Kidney (tissue), 14 donors: ENCODE results near the gene ZNF19. TPM values are rescaled to one million over a fixed set of nuclear protein-coding genes. Genes with fewer than 3 reads are reported as not detected.
A peak's percentile ranks its signal among the peaks of the same experiment; 100 is the strongest.

ENCODE experiments used
- DNase-seq, 5 donors: peaks; one replicate each; pipeline ENCODE4 v3.0.0-alpha.2; 2013 to 2020
- FAIRE-seq: peaks from 2 replicates; lab custom pipeline; 2012; peaks lifted over from hg19 to GRCh38; lab: Jason Lieb, UNC
- H3K27ac ChIP-seq, 2 donors: one replicate each; pipeline ENCODE4 v1.7.0; 2013; ENCODE audit warnings: low read depth in 2 of 2, low read length in 2 of 2, inconsistent platforms in 1 of 2
- H3K27me3 ChIP-seq: one replicate; pipeline ENCODE4 v1.7.1; 2013; ENCODE audit warnings: low read length, inconsistent platforms; ENCODE audit not compliant: control insufficient read depth, insufficient read depth
- H3K36me3 ChIP-seq, 3 donors: one replicate each; pipeline versions ENCODE4 v1.7.0 to v1.7.1; 2013; ENCODE audit warnings: low read length in 3 of 3, control low read depth in 1 of 3, inconsistent platforms in 1 of 3; ENCODE audit not compliant: insufficient read depth in 3 of 3, control insufficient read depth in 2 of 3
- H3K4me1 ChIP-seq, 3 donors: one replicate each; pipeline versions ENCODE4 v1.7.0 to v1.7.1; 2013; ENCODE audit warnings: low read length in 3 of 3, inconsistent platforms in 1 of 3, low read depth in 1 of 3; ENCODE audit not compliant: control insufficient read depth in 2 of 3, insufficient read depth in 2 of 3
- H3K4me3 ChIP-seq, 3 donors: one replicate each; pipeline versions ENCODE4 v1.7.0 to v1.8.1; 2013; ENCODE audit warnings: low read length in 3 of 3, control low read depth in 1 of 3, inconsistent platforms in 1 of 3
- H3K9ac ChIP-seq, 3 donors: one replicate each; pipeline versions ENCODE4 v1.7.0 to v1.7.1; 2013; ENCODE audit warnings: low read length in 3 of 3, control low read depth in 1 of 3, inconsistent platforms in 1 of 3
- H3K9me3 ChIP-seq, 3 donors: one replicate each; pipeline versions ENCODE4 v1.7.0 to v1.7.1; 2013; ENCODE audit warnings: low read length in 3 of 3, control low read depth in 1 of 3, inconsistent platforms in 1 of 3; ENCODE audit not compliant: control insufficient read depth in 2 of 3, insufficient read depth in 1 of 3
- CTCF ChIP-seq: IDR thresholded peaks from 3 replicates; pipeline ENCODE4 v1.5.1; 2012; ENCODE audit warnings: mild to moderate bottlenecking, moderate library complexity, borderline replicate concordance; ENCODE audit not compliant: insufficient read depth; ENCODE audit errors: extremely low read depth
- intact Hi-C: fragments of 100-400 bp; cut with DNase I; formaldehyde crosslinking; loops from one replicate; pipeline ENCODE4 v1.11.1; 2022
- polyA plus RNA-seq: library from polyadenylated mRNA; stranded (reverse); fragments of 350-450 nt; fragmentation: Illumina TruSeq; extraction: RNeasy Lipid Tissue Mini Kit (QIAGEN cat#74804); gene quantifications from one replicate; pipeline ENCODE4 v1.2.3, GENCODE V29; 2014; ENCODE audit warnings: low read depth, low replicate concordance; ENCODE audit not compliant: insufficient read depth
- total RNA-seq: library from RNA; stranded (reverse); fragmentation: NEBNext Ultra II Directional; extraction: Animal tissue kit (Norgen Biotek cat#: 25700); gene quantifications from one replicate; pipeline ENCODE4 v1.2.1, GENCODE V29; 2021
- donor health status: control.
- donor health status: control.
- donor health status: control.
- donor health status: control.
- donor health status: control.
- donor health status: DM: yes; HTN: yes; CAD: no.
- donor health status: Normal renal cell carcinoma (clear cell type).

The ZNF19 gene
- total and polyA plus RNA-seq, 2 donors from 2014 or later, result 5.9 to 22.3 TPM

- Histone ChIP-seq H3K9me3 (no peaks in the 10 kb centered on the region), H3K27ac (no peak overlapping the region), H3K27me3 (no peaks in the 10 kb centered on the region), H3K36me3 (peaks cover 0 to 36% (median 15%) of the 10 kb centered on the region in 3 donors), H3K4me1 (no peaks in the 10 kb centered on the region), H3K4me3 (no peak overlapping the region), H3K9ac (no peak overlapping the region)
- DNase-seq (no peak), FAIRE-seq (no peak)
- no peak for TF ChIP-seq CTCF
- intact Hi-C loops, result no loop called here
These were observed 15.2 kb downstream of the ZNF19 start for GRCh38 chr16:71473891-71474290.

GRCh38 chr16:71472931-71473330 lies 16.2 kb downstream of the ZNF19 start:
- H3K36me3 ChIP-seq, result peaks cover 0 to 35% (median 15%) of the 10 kb centered on the region in 3 donors
- intact Hi-C loops, result no loop called here

GRCh38 chr16:71472051-71472450 lies 17.1 kb downstream of the ZNF19 start:
- no peaks in the 10 kb centered on the region for H3K27me3 ChIP-seq
- DNase-seq (no peak), FAIRE-seq (no peak)
- intact Hi-C loops, result no loop called here
- no peak overlapping the region for H3K4me3 ChIP-seq
- no peak for TF ChIP-seq CTCF
- H3K9ac ChIP-seq, result no peak overlapping the region
- no peaks in the 10 kb centered on the region for H3K9me3 ChIP-seq
- H3K36me3 ChIP-seq, result peaks cover 0 to 27% (median 9%) of the 10 kb centered on the region in 3 donors
- H3K27ac ChIP-seq, result no peak overlapping the region
- H3K4me1 ChIP-seq, result no peaks in the 10 kb centered on the region

More at GRCh38 chr16:71472931-71473330, 16.2 kb downstream of the ZNF19 start:
- Histone ChIP-seq H3K9me3 (no peaks in the 10 kb centered on the region), H3K4me3 (no peak overlapping the region), H3K27me3 (no peaks in the 10 kb centered on the region), H3K9ac (no peak overlapping the region), H3K4me1 (no peaks in the 10 kb centered on the region), H3K27ac (no peak overlapping the region)
- no peak for TF ChIP-seq CTCF
- DNase-seq (no peak), FAIRE-seq (no peak)

- H3K36me3 ChIP-seq, result peaks cover 0 to 5% (median 2%) of the 10 kb centered on the region in 3 donors
- no peaks in the 10 kb centered on the region for H3K27me3 ChIP-seq
- H3K9ac ChIP-seq, result no peak overlapping the region
- TF ChIP-seq CTCF, result no peak
- DNase-seq (peak in 4 of 5 donors; percentile 53 to 78 (median 70)), FAIRE-seq (no peak)
- no peak overlapping the region for H3K27ac ChIP-seq
- no peak overlapping the region for H3K4me3 ChIP-seq
- no peaks in the 10 kb centered on the region for H3K4me1 ChIP-seq
- intact Hi-C loops, result no loop called here
- H3K9me3 ChIP-seq, result no peaks in the 10 kb centered on the region
These were observed 21.3 kb downstream of the ZNF19 start for GRCh38 chr16:71467810-71468209.
